ENCODE results near the gene CELA3B. TPM values are rescaled to one million over a fixed set of nuclear protein-coding genes. Genes with fewer than 3 reads are reported as not detected.
A peak's percentile ranks its signal among the peaks of the same experiment; 100 is the strongest.
"Not testable (repeated sequence)": the region's sequence is repeated elsewhere in the genome, so short reads cannot be mapped to it uniquely, and the experiment has no call there.

The CELA3B gene
- polyA plus RNA-seq, 1 donor (not counting 4 experiments of a cell fraction or from before 2014, with no cell fraction given), result not detected

DNA sequence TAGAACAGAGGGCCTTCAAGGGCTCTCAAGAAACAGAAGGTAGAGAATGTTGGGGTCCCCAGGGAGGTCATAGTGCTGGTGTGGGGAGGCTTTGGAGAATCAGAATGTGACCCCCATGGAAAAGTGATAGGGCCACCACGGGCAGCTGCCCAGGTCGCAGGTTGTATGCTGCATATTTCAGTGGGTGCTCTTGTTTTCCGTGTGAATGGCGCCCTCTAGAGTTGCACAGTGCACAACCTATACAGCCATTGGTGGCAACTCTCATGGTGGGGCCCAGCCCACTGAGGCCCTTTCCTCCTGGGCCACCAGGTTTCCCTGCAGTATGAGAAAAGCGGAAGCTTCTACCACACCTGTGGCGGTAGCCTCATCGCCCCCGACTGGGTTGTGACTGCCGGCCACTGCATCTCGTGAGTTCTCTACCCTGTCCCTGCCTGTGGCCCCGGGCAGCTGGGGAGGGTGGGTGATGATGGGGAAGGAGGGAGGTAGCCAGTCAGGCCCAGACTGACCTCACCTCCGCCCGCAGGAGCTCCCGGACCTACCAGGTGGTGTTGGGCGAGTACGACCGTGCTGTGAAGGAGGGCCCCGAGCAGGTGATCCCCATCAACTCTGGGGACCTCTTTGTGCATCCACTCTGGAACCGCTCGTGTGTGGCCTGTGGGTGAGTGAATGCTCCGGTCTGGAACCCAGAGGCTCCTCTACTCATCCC, 3.8 kb downstream of the CELA3B start:
- H3K27ac ChIP-seq (ENCODE audit: control insufficient read depth, insufficient read depth, low read length); H4K20me1 ChIP-seq (ENCODE audit: control insufficient read depth, extremely low read depth, insufficient read depth, low read length); H3K27me3 ChIP-seq (ENCODE audit: control insufficient read depth, extremely low read depth, insufficient read depth, low read length); H3K9me3 ChIP-seq (ENCODE audit: control insufficient read depth, low read depth, low read length); H3K9ac ChIP-seq (ENCODE audit: control insufficient read depth, extremely low read depth, insufficient read depth, low read length); H3K36me3 ChIP-seq (ENCODE audit: control insufficient read depth in 2 of 2, extremely low read depth in 1 of 2, insufficient read depth in 2 of 2, low read length in 2 of 2); DNase-seq (ENCODE audit: low read depth, low spot score); H3K4me2 ChIP-seq (ENCODE audit: control insufficient read depth, extremely low read depth, insufficient read depth, low read depth, low read length); dilution Hi-C loops (cut with MboI; ENCODE audit: extremely low pct_ligation_motif_present, low sequenced_read_pairs); FAIRE-seq; H3K4me1 ChIP-seq (ENCODE audit: control insufficient read depth, extremely low read depth, insufficient read depth, low read length); H2AFZ ChIP-seq (ENCODE audit: control insufficient read depth, low read length); H3K9me1 ChIP-seq (ENCODE audit: control insufficient read depth, extremely low read depth, insufficient read depth, low read length); H3K4me3 ChIP-seq (ENCODE audit: control insufficient read depth in 2 of 3, extremely low read depth in 1 of 3, insufficient read depth in 2 of 3, low read depth in 1 of 3, low read length in 3 of 3); H3K79me2 ChIP-seq (ENCODE audit: control insufficient read depth, insufficient read depth, low read length): not testable (repeated sequence)

DNA sequence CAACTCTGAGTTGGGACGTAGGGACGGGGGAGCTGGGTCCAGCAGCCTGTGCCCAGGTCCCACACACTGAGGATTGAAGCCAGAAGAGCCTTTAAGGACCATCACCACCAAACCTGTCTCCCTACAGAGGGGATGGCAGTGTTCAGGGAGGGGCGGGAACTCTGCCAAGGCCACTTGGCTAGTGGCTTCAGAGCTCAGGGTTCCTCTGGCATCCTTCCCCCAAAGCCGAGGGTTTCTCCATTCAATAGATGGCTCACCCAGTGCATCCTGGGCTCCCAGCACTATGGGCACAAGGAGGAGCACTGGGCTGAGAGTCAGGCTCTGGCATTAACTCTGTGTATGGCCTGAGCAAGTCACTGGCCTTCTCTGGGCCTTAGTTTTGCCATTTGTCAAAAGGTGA, 4.4 kb downstream of the CELA3B start:
- H3K4me1 ChIP-seq (ENCODE audit: control insufficient read depth, extremely low read depth, insufficient read depth, low read length); H4K20me1 ChIP-seq (ENCODE audit: control insufficient read depth, extremely low read depth, insufficient read depth, low read length); DNase-seq (ENCODE audit: low read depth, low spot score); H2AFZ ChIP-seq (ENCODE audit: control insufficient read depth, low read length); FAIRE-seq; H3K9me1 ChIP-seq (ENCODE audit: control insufficient read depth, extremely low read depth, insufficient read depth, low read length); H3K27ac ChIP-seq (ENCODE audit: control insufficient read depth, insufficient read depth, low read length); dilution Hi-C loops (cut with MboI; ENCODE audit: extremely low pct_ligation_motif_present, low sequenced_read_pairs); H3K4me3 ChIP-seq (ENCODE audit: control insufficient read depth in 2 of 3, extremely low read depth in 1 of 3, insufficient read depth in 2 of 3, low read depth in 1 of 3, low read length in 3 of 3); H3K36me3 ChIP-seq (ENCODE audit: control insufficient read depth in 2 of 2, extremely low read depth in 1 of 2, insufficient read depth in 2 of 2, low read length in 2 of 2); H3K9ac ChIP-seq (ENCODE audit: control insufficient read depth, extremely low read depth, insufficient read depth, low read length); H3K9me3 ChIP-seq (ENCODE audit: control insufficient read depth, low read depth, low read length); H3K79me2 ChIP-seq (ENCODE audit: control insufficient read depth, insufficient read depth, low read length); H3K27me3 ChIP-seq (ENCODE audit: control insufficient read depth, extremely low read depth, insufficient read depth, low read length); H3K4me2 ChIP-seq (ENCODE audit: control insufficient read depth, extremely low read depth, insufficient read depth, low read depth, low read length): not testable (repeated sequence)

DNA sequence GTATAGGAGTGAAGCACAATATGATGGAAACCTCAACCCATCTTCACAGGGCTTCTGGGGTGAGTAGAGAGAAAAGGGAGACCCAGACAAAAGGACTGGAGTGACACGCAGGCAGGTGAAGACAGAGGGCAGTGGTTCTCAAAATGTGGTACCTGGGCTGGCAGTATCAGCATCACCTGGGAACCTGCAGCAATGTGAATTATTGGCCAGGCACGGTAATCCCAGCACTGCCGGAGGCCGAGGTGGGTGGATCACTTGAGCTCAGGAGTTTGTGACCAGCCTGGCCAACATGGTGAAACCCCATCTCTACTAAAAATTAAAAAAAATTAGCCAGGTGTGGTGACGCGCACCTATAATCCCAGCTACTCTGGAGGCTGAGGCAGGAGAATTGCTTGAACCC, 5.3 kb downstream of the CELA3B start:
- H3K9me3 ChIP-seq (ENCODE audit: control insufficient read depth, low read depth, low read length); H3K9ac ChIP-seq (ENCODE audit: control insufficient read depth, extremely low read depth, insufficient read depth, low read length); H2AFZ ChIP-seq (ENCODE audit: control insufficient read depth, low read length); FAIRE-seq; H3K27me3 ChIP-seq (ENCODE audit: control insufficient read depth, extremely low read depth, insufficient read depth, low read length); H3K4me1 ChIP-seq (ENCODE audit: control insufficient read depth, extremely low read depth, insufficient read depth, low read length); H3K9me1 ChIP-seq (ENCODE audit: control insufficient read depth, extremely low read depth, insufficient read depth, low read length); H3K4me2 ChIP-seq (ENCODE audit: control insufficient read depth, extremely low read depth, insufficient read depth, low read depth, low read length); dilution Hi-C loops (cut with MboI; ENCODE audit: extremely low pct_ligation_motif_present, low sequenced_read_pairs); H3K4me3 ChIP-seq (ENCODE audit: control insufficient read depth in 2 of 3, extremely low read depth in 1 of 3, insufficient read depth in 2 of 3, low read depth in 1 of 3, low read length in 3 of 3); H3K36me3 ChIP-seq (ENCODE audit: control insufficient read depth in 2 of 2, extremely low read depth in 1 of 2, insufficient read depth in 2 of 2, low read length in 2 of 2); H3K27ac ChIP-seq (ENCODE audit: control insufficient read depth, insufficient read depth, low read length); H4K20me1 ChIP-seq (ENCODE audit: control insufficient read depth, extremely low read depth, insufficient read depth, low read length); DNase-seq (ENCODE audit: low read depth, low spot score); H3K79me2 ChIP-seq (ENCODE audit: control insufficient read depth, insufficient read depth, low read length): not testable (repeated sequence)
- TF ChIP-seq, protein P1, sequence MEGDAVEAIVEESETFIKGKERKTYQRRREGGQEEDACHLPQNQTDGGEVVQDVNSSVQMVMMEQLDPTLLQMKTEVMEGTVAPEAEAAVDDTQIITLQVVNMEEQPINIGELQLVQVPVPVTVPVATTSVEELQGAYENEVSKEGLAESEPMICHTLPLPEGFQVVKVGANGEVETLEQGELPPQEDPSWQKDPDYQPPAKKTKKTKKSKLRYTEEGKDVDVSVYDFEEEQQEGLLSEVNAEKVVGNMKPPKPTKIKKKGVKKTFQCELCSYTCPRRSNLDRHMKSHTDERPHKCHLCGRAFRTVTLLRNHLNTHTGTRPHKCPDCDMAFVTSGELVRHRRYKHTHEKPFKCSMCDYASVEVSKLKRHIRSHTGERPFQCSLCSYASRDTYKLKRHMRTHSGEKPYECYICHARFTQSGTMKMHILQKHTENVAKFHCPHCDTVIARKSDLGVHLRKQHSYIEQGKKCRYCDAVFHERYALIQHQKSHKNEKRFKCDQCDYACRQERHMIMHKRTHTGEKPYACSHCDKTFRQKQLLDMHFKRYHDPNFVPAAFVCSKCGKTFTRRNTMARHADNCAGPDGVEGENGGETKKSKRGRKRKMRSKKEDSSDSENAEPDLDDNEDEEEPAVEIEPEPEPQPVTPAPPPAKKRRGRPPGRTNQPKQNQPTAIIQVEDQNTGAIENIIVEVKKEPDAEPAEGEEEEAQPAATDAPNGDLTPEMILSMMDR (optimal IDR thresholded peaks at IDR 0.05 in 1 of 3, IDR thresholded peaks at IDR 0.05 in 1 of 3, conservative IDR thresholded peaks at IDR 0.05 in 1 of 3; ENCODE audit: extremely low read depth in 1 of 3, insufficient read depth in 2 of 3, low read length in 3 of 3), result peak; percentile 11 to 50 (median 14)

DNA sequence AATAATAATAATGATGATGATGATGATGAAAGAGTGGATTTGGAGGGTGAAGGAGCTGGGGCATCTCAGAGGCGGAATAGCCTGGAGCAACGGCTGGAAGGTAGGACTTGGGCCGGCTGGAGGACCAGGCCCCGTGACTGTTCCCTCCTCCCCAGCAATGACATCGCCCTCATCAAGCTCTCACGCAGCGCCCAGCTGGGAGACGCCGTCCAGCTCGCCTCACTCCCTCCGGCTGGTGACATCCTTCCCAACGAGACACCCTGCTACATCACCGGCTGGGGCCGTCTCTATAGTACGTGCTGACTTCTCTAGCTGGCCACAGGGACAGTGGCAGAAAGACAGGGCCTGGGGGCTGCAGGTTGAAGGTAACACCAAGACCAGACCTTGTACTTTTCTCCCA, 6.7 kb downstream of the CELA3B start:
- DNase-seq (ENCODE audit: low read depth, low spot score); H3K27ac ChIP-seq (ENCODE audit: control insufficient read depth, insufficient read depth, low read length); H2AFZ ChIP-seq (ENCODE audit: control insufficient read depth, low read length); H3K79me2 ChIP-seq (ENCODE audit: control insufficient read depth, insufficient read depth, low read length); H3K4me1 ChIP-seq (ENCODE audit: control insufficient read depth, extremely low read depth, insufficient read depth, low read length); H3K9me1 ChIP-seq (ENCODE audit: control insufficient read depth, extremely low read depth, insufficient read depth, low read length); H3K9me3 ChIP-seq (ENCODE audit: control insufficient read depth, low read depth, low read length); H3K4me3 ChIP-seq (ENCODE audit: control insufficient read depth in 2 of 3, extremely low read depth in 1 of 3, insufficient read depth in 2 of 3, low read depth in 1 of 3, low read length in 3 of 3); H3K27me3 ChIP-seq (ENCODE audit: control insufficient read depth, extremely low read depth, insufficient read depth, low read length); H3K36me3 ChIP-seq (ENCODE audit: control insufficient read depth in 2 of 2, extremely low read depth in 1 of 2, insufficient read depth in 2 of 2, low read length in 2 of 2); H4K20me1 ChIP-seq (ENCODE audit: control insufficient read depth, extremely low read depth, insufficient read depth, low read length); H3K4me2 ChIP-seq (ENCODE audit: control insufficient read depth, extremely low read depth, insufficient read depth, low read depth, low read length); dilution Hi-C loops (cut with MboI; ENCODE audit: extremely low pct_ligation_motif_present, low sequenced_read_pairs); FAIRE-seq; H3K9ac ChIP-seq (ENCODE audit: control insufficient read depth, extremely low read depth, insufficient read depth, low read length): not testable (repeated sequence)
